Measurements from ENCODE around the gene PTPRG. TPM values are rescaled to one million over a fixed set of nuclear protein-coding genes. Genes with fewer than 3 reads are reported as not detected.

The PTPRG gene
- total RNA-seq, 2 experiments from 2014 or later: 0.13 to 0.70 TPM

GRCh38 chr3:61793056-61793455 is 231.7 kb downstream of the PTPRG start:
- Histone ChIP-seq H3K4me3 (ENCODE audit: low read depth, low read length, poor library complexity, severe bottlenecking) (no peak overlapping the region), H2AFZ (ENCODE audit: low read length) (no peak overlapping the region), H3K27ac (ENCODE audit: low read depth, low read length, poor library complexity, severe bottlenecking) (no peak overlapping the region), H3K79me2 (ENCODE audit: insufficient read depth, low read depth, low read length) (no peaks in the 10 kb centered on the region), H3K4me2 (ENCODE audit: low read length) (no peak overlapping the region), H3K4me1 (ENCODE audit: insufficient read depth, low read length, poor library complexity, severe bottlenecking) (no peaks in the 10 kb centered on the region), H3K36me3 (ENCODE audit: insufficient read depth, low read length) (no peaks in the 10 kb centered on the region), H4K20me1 (ENCODE audit: insufficient read depth, low read length) (no peaks in the 10 kb centered on the region), H3K9me2 (ENCODE audit: insufficient read depth, low read length) (no peaks in the 10 kb centered on the region), H3K9me3 (ENCODE audit: low read length) (no peaks in the 10 kb centered on the region)
- no peak for DNase-seq (ENCODE audit: low spot score)
- no TSS peak for BruUV-seq (replicated peaks)
- TF ChIP-seq, protein P1, sequence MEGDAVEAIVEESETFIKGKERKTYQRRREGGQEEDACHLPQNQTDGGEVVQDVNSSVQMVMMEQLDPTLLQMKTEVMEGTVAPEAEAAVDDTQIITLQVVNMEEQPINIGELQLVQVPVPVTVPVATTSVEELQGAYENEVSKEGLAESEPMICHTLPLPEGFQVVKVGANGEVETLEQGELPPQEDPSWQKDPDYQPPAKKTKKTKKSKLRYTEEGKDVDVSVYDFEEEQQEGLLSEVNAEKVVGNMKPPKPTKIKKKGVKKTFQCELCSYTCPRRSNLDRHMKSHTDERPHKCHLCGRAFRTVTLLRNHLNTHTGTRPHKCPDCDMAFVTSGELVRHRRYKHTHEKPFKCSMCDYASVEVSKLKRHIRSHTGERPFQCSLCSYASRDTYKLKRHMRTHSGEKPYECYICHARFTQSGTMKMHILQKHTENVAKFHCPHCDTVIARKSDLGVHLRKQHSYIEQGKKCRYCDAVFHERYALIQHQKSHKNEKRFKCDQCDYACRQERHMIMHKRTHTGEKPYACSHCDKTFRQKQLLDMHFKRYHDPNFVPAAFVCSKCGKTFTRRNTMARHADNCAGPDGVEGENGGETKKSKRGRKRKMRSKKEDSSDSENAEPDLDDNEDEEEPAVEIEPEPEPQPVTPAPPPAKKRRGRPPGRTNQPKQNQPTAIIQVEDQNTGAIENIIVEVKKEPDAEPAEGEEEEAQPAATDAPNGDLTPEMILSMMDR (conservative IDR thresholded peaks at IDR 0.05; ENCODE audit: low read length): no peak
- no peak for TF ChIP-seq EZH2phosphoT487 (IDR thresholded peaks at IDR 0.05; ENCODE audit: borderline replicate concordance, low read depth, low read length)
- POLR2A ChIA-PET: no interaction called here
- intact Hi-C loops (cut with micrococcal nuclease; ENCODE audit: unreplicated experiment): no loop called here
- CTCF ChIA-PET (ENCODE audit: unreplicated experiment): no interaction called here

GRCh38 chr3:61793521-61793920 is 232.2 kb downstream of the PTPRG start:
- Histone ChIP-seq H3K4me2 (ENCODE audit: low read length) (no peak overlapping the region), H3K79me2 (ENCODE audit: insufficient read depth, low read depth, low read length) (no peaks in the 10 kb centered on the region), H2AFZ (ENCODE audit: low read length) (no peak overlapping the region), H4K20me1 (ENCODE audit: insufficient read depth, low read length) (no peaks in the 10 kb centered on the region), H3K9me3 (ENCODE audit: low read length) (no peaks in the 10 kb centered on the region), H3K27ac (ENCODE audit: low read depth, low read length, poor library complexity, severe bottlenecking) (no peak overlapping the region), H3K4me1 (ENCODE audit: insufficient read depth, low read length, poor library complexity, severe bottlenecking) (no peaks in the 10 kb centered on the region), H3K9me2 (ENCODE audit: insufficient read depth, low read length) (no peaks in the 10 kb centered on the region), H3K36me3 (ENCODE audit: insufficient read depth, low read length) (no peaks in the 10 kb centered on the region), H3K4me3 (ENCODE audit: low read depth, low read length, poor library complexity, severe bottlenecking) (no peak overlapping the region)
- intact Hi-C loops (cut with micrococcal nuclease; ENCODE audit: unreplicated experiment): no loop called here
- no peak for DNase-seq (ENCODE audit: low spot score)
- ChIA-PET POLR2A (interaction anchor here (0.6 kb wide), 1 partner anchor 1135 kb away, joined by 3 read pairs; no protein-coding TSS in a partner anchor), CTCF (ENCODE audit: unreplicated experiment) (no interaction called here)
- BruUV-seq (replicated peaks): no TSS peak
- TF ChIP-seq, protein P1 (conservative IDR thresholded peaks at IDR 0.05; ENCODE audit: low read length): no peak
- no peak for TF ChIP-seq EZH2phosphoT487 (IDR thresholded peaks at IDR 0.05; ENCODE audit: borderline replicate concordance, low read depth, low read length)

DNA sequence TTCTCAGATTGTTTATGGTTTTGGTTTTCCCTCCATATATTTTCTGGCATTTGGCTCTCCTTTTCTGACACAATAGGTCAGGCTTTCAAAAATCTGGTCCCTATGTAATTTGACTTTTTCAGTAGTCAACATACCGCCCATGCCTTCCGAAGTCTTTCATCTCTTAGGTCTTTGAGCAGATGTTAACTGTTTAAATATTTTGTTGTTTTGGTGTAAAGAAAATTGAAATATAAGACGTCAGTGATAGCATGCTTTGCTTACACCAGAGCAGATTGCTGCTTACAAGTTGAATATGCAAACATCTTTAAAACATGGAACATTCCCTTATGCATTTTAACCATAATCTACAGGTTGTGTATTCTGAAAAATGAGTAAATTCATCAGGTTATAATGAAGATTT is 233.0 kb downstream of the PTPRG start:
- Histone ChIP-seq H3K27ac (ENCODE audit: low read depth, low read length, poor library complexity, severe bottlenecking) (no peak overlapping the region), H3K4me3 (ENCODE audit: low read depth, low read length, poor library complexity, severe bottlenecking) (no peak overlapping the region), H3K36me3 (ENCODE audit: insufficient read depth, low read length) (no peaks in the 10 kb centered on the region), H3K4me2 (ENCODE audit: low read length) (no peak overlapping the region), H3K9me3 (ENCODE audit: low read length) (no peaks in the 10 kb centered on the region), H2AFZ (ENCODE audit: low read length) (no peak overlapping the region), H3K9me2 (ENCODE audit: insufficient read depth, low read length) (no peaks in the 10 kb centered on the region), H3K79me2 (ENCODE audit: insufficient read depth, low read depth, low read length) (no peaks in the 10 kb centered on the region), H3K4me1 (ENCODE audit: insufficient read depth, low read length, poor library complexity, severe bottlenecking) (no peaks in the 10 kb centered on the region), H4K20me1 (ENCODE audit: insufficient read depth, low read length) (no peaks in the 10 kb centered on the region)
- BruUV-seq (replicated peaks): no TSS peak
- intact Hi-C loops (cut with micrococcal nuclease; ENCODE audit: unreplicated experiment): no loop called here
- ChIA-PET POLR2A (interaction anchor here (0.6 kb wide), 1 partner anchor 1136 kb away, joined by 4 read pairs; no protein-coding TSS in a partner anchor), CTCF (ENCODE audit: unreplicated experiment) (no interaction called here)
- TF ChIP-seq, protein P1 (conservative IDR thresholded peaks at IDR 0.05; ENCODE audit: low read length): no peak
- no peak for TF ChIP-seq EZH2phosphoT487 (IDR thresholded peaks at IDR 0.05; ENCODE audit: borderline replicate concordance, low read depth, low read length)
- DNase-seq (ENCODE audit: low spot score): no peak
